Purkinje cell (primary cell): ENCODE data around the gene CCDC136. TPM values are rescaled to one million over a fixed set of nuclear protein-coding genes. Genes with fewer than 3 reads are reported as not detected.

Experiments
- polyA plus RNA-seq: library from polyadenylated mRNA; unstranded; fragments of >200 nt; fragmentation: Nextera tagmentation; gene quantifications from 2 replicates; pipeline ENCODE4 v1.2.1, GENCODE V29; 2014

Gene CCDC136
- polyA plus RNA-seq: 27.8 and 30.8 TPM in 2 replicates

DNA sequence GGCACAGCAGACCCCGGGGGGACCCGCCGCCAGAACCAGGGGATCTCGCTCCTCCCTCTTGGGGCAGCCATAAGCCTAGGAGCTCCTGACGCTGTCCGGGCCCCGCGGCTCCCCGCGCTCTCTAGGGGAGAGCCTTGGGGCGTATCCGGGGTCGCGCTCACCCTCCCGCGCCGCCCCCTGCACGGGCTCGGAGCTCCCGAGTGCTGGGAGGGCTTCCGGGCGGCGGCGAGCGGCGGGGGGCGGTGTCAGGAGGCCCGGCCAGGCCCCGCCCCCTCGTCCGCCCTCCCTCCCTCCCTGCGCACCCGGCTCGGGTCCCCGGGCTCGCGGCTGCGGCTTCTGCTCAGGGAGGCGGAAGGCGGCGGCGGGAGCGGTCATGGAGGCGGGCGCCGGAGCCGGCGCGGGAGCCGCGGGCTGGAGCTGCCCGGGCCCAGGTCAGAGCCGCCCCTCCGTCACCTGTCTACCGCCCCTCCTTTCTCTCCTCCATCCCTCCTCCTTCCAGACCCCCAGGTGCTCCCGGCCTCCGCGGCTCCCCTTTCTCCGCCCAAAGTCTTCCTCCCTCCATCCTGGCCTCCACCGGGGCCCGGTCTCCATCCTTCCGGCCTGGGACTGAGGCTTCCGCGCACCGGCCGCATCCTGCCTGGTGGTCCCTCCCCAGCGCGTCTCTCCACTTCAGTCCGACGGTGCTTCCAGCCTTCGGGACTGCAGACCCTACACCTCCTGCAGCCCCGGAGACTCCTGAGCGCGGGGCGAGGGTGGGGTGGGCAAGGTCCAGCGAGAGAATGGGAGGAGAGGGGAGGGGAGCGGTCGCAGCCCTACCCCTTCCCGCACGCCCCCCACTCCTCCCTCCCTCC, at the start of gene CCDC136:
TSS of gene CCDC136 (plus strand) at position 848 of the 851 bp plus-strand sequence. CDS start 444 bp downstream, outside the sequence.

GRCh38 chr7:128775744-128776474, 15.9 kb upstream of the CCDC136 start, which contains the start of gene OPN1SW:
Gene OPN1SW, minus strand, starts transcription at chr7:128775794. Its CDS starts 13 bp downstream, at chr7:128775781.

DNA sequence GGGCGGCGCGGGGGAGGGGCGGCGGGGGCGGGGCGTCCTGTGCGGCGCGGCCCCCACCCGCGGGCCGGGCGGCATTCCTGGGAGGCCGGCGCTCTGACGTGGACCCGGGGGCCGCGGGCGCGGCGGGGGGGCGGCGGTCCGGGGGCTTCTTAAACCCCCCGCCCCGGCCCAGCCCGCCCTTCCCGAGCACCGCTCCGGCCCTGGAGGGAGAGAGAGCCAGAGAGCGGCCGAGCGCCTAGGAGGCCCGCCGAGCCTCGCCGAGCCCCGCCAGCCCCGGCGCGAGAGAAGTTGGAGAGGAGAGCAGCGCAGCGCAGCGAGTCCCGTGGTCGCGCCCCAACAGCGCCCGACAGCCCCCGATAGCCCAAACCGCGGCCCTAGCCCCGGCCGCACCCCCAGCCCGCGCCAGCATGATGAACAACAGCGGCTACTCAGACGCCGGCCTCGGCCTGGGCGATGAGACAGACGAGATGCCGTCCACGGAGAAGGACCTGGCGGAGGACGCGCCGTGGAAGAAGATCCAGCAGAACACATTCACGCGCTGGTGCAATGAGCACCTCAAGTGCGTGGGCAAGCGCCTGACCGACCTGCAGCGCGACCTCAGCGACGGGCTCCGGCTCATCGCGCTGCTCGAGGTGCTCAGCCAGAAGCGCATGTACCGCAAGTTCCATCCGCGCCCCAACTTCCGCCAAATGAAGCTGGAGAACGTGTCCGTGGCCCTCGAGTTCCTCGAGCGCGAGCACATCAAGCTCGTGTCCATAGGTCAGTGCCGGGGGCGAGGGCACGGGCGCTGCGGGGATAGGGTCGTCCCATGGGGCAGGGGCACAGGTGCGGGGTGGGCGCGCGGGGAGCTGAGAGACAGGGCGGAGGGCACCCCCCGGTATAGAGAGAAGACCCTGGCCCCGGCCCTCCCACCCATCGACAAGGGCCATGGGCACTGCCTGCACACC, 38.7 kb downstream of the CCDC136 start, which contains the start of gene FLNC:
TSS of gene FLNC (plus strand) at position 176 of the 947 bp plus-strand sequence. CDS start at position 408, 232 bp downstream.

GRCh38 chr7:128862571-128863432, 71.0 kb downstream of the CCDC136 start, which contains the start of gene ATP6V1F:
Gene ATP6V1F, plus strand, starts transcription at chr7:128862856. Its CDS starts 49 bp downstream, at chr7:128862905.

Other genes starting within 250 kb of the CCDC136 start
- 0.17 TPM in 1 of 2 replicates, not detected in the other for gene GARIN1A, start 119.7 kb upstream of the CCDC136 start, polyA plus RNA-seq
- 57.9 and 67.0 TPM in 2 replicates for gene CALU, start 52.6 kb upstream of the CCDC136 start, polyA plus RNA-seq
- 0.97 and 2.2 TPM in 2 replicates for gene OPN1SW, start 16.2 kb upstream of the CCDC136 start, polyA plus RNA-seq
- gene FLNC, start 38.4 kb downstream of the CCDC136 start, polyA plus RNA-seq: not detected in 2 replicates
- gene ATP6V1F, start 70.9 kb downstream of the CCDC136 start, polyA plus RNA-seq: 865 and 1,189 TPM in 2 replicates
- 0.13 and 0.17 TPM in 2 replicates for gene KCP, start 118.7 kb downstream of the CCDC136 start, polyA plus RNA-seq
- not detected in 2 replicates for gene IRF5, start 146.0 kb downstream of the CCDC136 start, polyA plus RNA-seq